HUES64 (cell line): ENCODE data around the gene TUT4.

Source experiments
- H3K27ac ChIP-seq: 2 replicates; pipeline ENCODE4 v1.7.0; 2013; ENCODE audit warnings: low read depth, low read length, inconsistent platforms
- H3K27me3 ChIP-seq: 2 replicates; pipeline ENCODE4 v1.6.1; 2013; ENCODE audit warnings: mild to moderate bottlenecking, low read length; ENCODE audit not compliant: insufficient read depth
- H3K36me3 ChIP-seq: 2 replicates; pipeline ENCODE4 v1.6.1; 2013; ENCODE audit warnings: mild to moderate bottlenecking, low read length; ENCODE audit not compliant: insufficient read depth
- H3K4me1 ChIP-seq: 2 replicates; pipeline ENCODE4 v1.6.1; 2013; ENCODE audit warnings: mild to moderate bottlenecking, low read length, moderate library complexity; ENCODE audit not compliant: insufficient read depth
- H3K4me3 ChIP-seq: 2 replicates; pipeline ENCODE4 v1.5.1; 2013; ENCODE audit warnings: mild to moderate bottlenecking, low read length, moderate library complexity
- H3K9ac ChIP-seq: 2 replicates; pipeline ENCODE4 v1.6.1; 2013; ENCODE audit warnings: mild to moderate bottlenecking, low read depth, low read length
- H3K9me3 ChIP-seq: 2 replicates; pipeline ENCODE4 v1.6.1; 2013; ENCODE audit warnings: low read depth, low read length; ENCODE audit not compliant: insufficient read depth
- WGBS: fragments of 150-250, 120-280 bp; methylation state at CpG from one replicate; pipeline ENCODE4 v1.1.7; 2013; ENCODE audit warnings: missing lambda C conversion rate; 5-methylcytosine and 5-hydroxymethylcytosine counted together

Gene TUT4

DNA sequence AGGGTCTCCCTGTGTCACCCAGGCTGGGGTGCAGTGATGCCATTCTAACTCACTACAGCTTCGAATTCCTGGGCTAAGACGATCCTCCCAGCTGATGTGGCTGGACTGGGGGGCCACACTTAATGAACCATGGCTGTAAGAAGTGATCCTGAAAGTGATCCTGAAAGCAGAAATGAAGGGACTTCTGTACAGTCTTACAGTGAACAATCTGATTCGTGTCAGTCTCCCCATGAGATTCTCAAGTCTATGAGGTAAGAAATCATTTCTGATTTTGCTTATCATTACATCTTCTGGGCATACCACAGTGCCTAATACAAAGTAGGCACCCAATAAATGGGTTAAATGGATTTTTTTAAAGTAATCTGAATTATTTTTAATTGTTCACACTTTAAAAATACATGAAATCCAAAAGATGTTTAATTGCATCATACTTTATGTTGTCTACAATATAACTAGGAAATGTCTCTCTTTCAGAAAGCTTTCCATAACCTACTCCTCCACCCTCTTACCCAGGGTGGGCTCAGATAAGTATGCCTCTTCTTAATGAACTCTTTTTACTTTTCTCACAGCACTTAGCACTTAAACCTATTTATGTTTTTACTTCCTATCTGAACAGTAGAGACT lies 21.5 kb downstream of the TUT4 start:
- 93% methylated on average over 3 of the region's 3 CpGs for WGBS
- H3K9ac ChIP-seq: no peak overlapping the region
- no peaks in the 10 kb centered on the region for H3K4me1 ChIP-seq
- no peak overlapping the region for H3K4me3 ChIP-seq
- H3K9me3 ChIP-seq: no peaks in the 10 kb centered on the region; the same call in 1 of the 2 replicates
- H3K36me3 ChIP-seq: no peaks in the 10 kb centered on the region
- no peaks in the 10 kb centered on the region for H3K27me3 ChIP-seq
- H3K27ac ChIP-seq: no peak overlapping the region

DNA sequence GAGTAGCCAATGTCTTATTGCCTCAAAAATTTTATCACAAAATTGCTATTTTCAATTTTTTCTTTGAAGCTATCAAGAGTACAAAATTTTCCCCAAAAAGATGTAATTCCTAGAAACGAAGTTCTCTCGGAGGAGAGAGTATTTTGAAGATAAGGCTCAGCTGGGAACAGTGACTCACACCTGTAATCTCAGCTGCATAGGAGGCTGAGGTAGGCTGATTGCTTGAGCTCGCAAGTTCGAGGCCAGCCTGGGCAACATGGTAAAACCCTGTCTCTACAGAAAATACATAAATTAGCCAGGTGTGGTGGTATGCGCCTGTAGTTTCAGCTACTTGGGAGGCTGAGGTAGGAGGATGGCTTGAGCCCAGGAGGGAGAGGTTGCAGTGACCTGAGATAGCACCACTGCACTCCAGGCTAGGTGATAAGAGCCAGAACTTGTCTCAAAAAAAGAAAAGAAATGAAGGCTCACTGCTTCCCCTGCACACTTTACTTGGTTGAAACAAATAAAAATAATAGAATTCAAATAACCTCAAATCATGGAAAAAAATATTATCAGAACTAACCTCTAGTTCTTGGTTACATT lies 22.2 kb downstream of the TUT4 start:
- Histone ChIP-seq H3K4me1 (no peaks in the 10 kb centered on the region), H3K4me3 (no peak overlapping the region), H3K27me3 (no peaks in the 10 kb centered on the region), H3K27ac (no peak overlapping the region), H3K36me3 (peaks cover 6% of the 10 kb centered on the region), H3K9ac (no peak overlapping the region), H3K9me3 (no peaks in the 10 kb centered on the region; the same call in 1 of the 2 replicates)
- WGBS: 90% methylated on average over 5 of the region's 5 CpGs

DNA sequence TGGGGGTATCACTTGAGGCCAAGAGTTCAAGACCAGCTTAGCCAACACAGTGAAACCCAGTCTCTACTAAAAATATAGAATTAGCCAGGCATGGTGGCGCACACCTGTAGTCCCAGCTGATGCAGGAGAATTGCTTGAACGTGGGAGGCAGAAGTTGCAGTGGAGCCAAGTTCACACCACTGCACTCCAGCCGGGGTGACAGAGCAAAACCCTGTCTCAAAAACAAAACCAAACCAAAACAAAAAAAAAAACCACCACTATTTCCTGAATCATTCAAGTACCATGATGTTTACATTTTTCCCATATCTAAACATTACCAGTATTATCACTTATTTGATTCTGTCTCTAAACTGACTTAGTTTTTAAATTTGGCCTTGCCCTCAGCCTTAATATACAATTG lies 29.5 kb downstream of the TUT4 start:
- peaks cover 4% of the 10 kb centered on the region; the same call in 1 of the 2 replicates for H3K4me1 ChIP-seq
- H3K4me3 ChIP-seq: no peak overlapping the region
- H3K27me3 ChIP-seq: no peaks in the 10 kb centered on the region
- H3K9ac ChIP-seq: no peak overlapping the region
- peaks cover 23% of the 10 kb centered on the region for H3K36me3 ChIP-seq
- 95% methylated on average over 3 of the region's 3 CpGs for WGBS
- H3K27ac ChIP-seq: no peak overlapping the region
- H3K9me3 ChIP-seq: no peaks in the 10 kb centered on the region

DNA sequence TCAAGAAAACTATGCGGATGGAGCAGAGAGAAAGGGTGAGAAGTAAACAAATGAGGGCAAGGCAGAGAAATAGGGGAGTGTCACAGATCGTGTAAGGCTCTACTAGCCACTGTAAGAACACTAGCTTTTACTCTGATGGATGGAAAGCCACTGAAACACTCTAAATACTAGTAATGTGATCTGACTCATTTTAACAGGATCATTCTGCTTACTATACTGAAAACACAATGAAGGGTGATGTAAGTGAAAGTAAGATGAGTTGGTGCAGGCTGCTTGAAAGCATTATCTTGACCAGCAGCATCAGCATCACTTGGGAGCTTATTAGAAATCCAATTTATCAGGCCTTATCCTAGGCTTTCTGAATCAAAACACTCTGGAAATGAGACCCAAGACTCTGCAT lies 32.7 kb downstream of the TUT4 start:
- 82% methylated on average over 2 of the region's 2 CpGs for WGBS
- no peak overlapping the region for H3K27ac ChIP-seq
- no peaks in the 10 kb centered on the region for H3K9me3 ChIP-seq
- H3K27me3 ChIP-seq: no peaks in the 10 kb centered on the region
- no peak overlapping the region for H3K4me3 ChIP-seq
- H3K36me3 ChIP-seq: peaks cover 22% of the 10 kb centered on the region
- H3K9ac ChIP-seq: no peak overlapping the region
- H3K4me1 ChIP-seq: peaks cover 4% of the 10 kb centered on the region; the same call in 1 of the 2 replicates

GRCh38 chr1:52518962-52519361 lies 33.9 kb downstream of the TUT4 start:
- no peaks in the 10 kb centered on the region for H3K27me3 ChIP-seq
- no peaks in the 10 kb centered on the region for H3K9me3 ChIP-seq
- H3K36me3 ChIP-seq: peaks cover 26% of the 10 kb centered on the region
- no peak overlapping the region for H3K27ac ChIP-seq
- peaks cover 4% of the 10 kb centered on the region; the same call in 1 of the 2 replicates for H3K4me1 ChIP-seq
- 100% methylated on average over 2 of the region's 2 CpGs for WGBS
- H3K9ac ChIP-seq: no peak overlapping the region
- H3K4me3 ChIP-seq: no peak overlapping the region

DNA sequence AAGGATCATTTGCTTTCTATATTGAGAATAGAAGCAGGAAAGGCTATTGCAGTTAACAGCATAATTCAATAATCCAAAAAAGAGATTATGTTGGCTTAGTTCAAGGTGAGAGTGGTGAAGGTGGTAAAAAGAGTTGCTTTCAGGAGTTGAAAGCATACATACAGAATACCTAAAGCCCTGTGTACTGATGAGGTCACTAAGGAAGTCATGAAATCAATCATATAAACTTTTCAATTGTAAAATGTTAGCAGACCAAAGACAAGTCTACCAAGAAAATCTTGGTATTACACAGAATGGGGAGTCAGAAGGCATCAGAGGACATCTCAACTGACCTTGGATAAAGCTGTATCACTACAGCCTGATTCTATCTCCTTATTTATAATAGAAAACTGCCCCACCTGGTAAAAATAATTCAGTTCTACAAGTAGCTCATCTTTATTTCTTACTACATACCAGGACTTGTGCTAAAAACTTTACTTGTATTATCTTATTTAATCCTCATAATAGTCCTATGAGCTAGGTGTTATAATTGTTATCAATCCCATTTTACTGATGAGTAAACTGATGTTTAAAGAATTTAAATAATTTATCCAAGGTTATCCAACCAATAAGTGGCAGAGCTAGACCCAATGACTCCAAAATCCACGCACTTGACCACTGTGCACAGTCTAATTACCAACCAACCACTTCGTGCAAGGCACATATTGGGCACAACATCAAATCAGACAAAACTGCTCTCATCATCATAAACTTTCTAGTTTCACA lies 40.9 kb downstream of the TUT4 start:
- no peak overlapping the region for H3K4me3 ChIP-seq
- no peaks in the 10 kb centered on the region for H3K9me3 ChIP-seq
- peaks cover 44% of the 10 kb centered on the region for H3K36me3 ChIP-seq
- H3K27ac ChIP-seq: no peak overlapping the region
- no peaks in the 10 kb centered on the region for H3K4me1 ChIP-seq
- H3K27me3 ChIP-seq: no peaks in the 10 kb centered on the region
- WGBS: 96% methylated on average over 2 of the region's 2 CpGs
- no peak overlapping the region for H3K9ac ChIP-seq

DNA sequence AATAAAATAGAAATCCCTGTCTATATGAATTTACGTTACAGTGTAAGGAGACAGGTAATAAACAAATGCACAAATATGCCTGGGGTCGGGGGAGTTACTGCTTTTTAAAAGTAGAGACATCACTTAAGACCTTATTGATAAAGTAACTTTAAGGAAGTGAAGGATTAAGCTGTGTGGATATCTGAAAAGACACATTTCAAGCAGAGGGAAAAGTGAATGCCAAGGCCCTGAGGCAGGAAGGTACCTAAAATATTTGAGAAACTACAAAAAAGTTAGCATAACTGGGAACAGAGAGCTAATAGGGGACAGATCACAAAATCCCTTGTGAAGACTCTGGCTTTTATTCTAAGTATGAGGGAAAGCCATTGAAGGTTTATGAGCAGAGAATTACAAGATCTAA lies 41.5 kb downstream of the TUT4 start:
- 96% methylated on average over 2 of the region's 2 CpGs for WGBS

DNA sequence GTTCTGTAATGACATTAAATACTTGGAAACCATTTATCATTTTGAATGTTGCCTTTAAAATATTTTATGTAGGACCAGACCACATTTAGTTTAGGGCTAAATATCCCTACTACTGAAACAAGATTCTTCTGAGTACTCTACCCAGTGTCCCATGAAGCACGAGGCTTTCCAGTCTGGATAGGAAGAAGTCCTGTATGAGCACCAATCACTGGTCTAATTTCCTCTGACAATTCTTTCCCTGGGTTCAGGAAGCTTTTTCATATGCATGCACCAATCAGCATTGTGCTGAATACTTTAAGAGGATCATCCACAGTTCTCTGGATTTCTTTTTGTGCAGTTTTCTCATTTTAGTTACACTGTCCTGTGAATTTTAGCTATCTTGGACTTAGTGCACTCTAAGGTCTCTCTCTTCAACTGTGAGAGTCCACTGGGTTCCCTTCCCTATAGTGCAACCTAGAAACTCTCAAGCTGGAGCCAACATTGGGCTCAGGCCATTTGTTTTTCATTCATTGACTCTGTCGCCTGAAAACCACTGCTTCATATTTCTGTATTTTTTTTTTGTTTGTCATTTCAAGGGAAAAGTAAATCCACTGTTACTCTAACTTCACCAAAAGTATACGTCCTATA lies 45.9 kb downstream of the TUT4 start:
- H3K36me3 ChIP-seq: peaks cover 25% of the 10 kb centered on the region
- WGBS: 83% methylated on average over 3 of the region's 3 CpGs

More for the DNA sequence above, 41.5 kb downstream of the TUT4 start:
- Histone ChIP-seq H3K27me3 (no peaks in the 10 kb centered on the region), H3K36me3 (peaks cover 47% of the 10 kb centered on the region), H3K9me3 (no peaks in the 10 kb centered on the region), H3K27ac (no peak overlapping the region), H3K4me1 (no peaks in the 10 kb centered on the region), H3K9ac (no peak overlapping the region), H3K4me3 (no peak overlapping the region)

DNA sequence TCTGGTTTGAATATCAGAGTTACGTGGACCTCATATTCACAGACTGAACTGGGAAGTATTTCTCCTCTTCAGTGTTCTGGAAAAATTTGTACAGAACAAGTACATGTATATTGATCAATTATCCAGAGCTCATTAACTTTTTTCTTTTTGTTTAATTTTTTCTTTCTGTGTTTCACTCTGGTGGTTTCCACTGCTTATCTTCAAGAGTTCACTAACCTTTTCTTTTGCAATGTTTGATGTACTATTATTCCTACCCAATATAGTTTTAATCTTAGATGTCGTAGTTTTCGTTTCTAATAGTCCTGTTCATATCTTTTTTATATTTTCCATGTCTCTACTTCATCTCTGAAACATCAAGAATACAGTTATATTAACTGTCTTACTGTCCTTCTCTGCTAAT lies 46.5 kb downstream of the TUT4 start:
- Histone ChIP-seq H3K27me3 (no peaks in the 10 kb centered on the region), H3K27ac (no peak overlapping the region), H3K36me3 (peaks cover 22% of the 10 kb centered on the region), H3K9me3 (no peaks in the 10 kb centered on the region), H3K4me1 (no peaks in the 10 kb centered on the region), H3K9ac (no peak overlapping the region), H3K4me3 (no peak overlapping the region)
- WGBS: 100% methylated on average over 3 of the region's 3 CpGs

More for the DNA sequence above, 45.9 kb downstream of the TUT4 start:
- Histone ChIP-seq H3K4me3 (no peak overlapping the region), H3K9ac (no peak overlapping the region), H3K9me3 (no peaks in the 10 kb centered on the region), H3K27me3 (no peaks in the 10 kb centered on the region), H3K27ac (no peak overlapping the region), H3K4me1 (no peaks in the 10 kb centered on the region)

DNA sequence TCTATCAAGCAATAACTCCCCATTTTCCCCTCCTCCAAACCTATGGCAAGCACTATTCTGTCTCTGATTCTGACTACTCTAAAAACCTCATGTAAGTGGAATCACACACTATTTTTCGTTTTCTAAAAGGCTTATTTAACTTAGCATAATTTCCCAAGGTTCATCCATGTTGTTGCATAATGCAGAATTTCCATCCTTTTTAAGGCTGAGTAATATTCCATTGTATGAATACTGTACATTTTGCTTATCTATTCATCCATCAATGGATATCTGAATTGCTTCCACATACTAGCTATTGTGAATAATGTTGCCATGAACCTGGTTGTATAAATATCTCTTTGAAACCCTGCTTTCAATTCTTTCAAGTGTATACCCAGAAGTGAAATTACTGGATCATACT lies 48.2 kb downstream of the TUT4 start:
- peaks cover 17% of the 10 kb centered on the region for H3K36me3 ChIP-seq
- H3K9ac ChIP-seq: no peak overlapping the region
- 91% methylated on average over 1 of the region's 1 CpG for WGBS
- H3K27me3 ChIP-seq: no peaks in the 10 kb centered on the region
- H3K4me1 ChIP-seq: no peaks in the 10 kb centered on the region
- no peak overlapping the region for H3K27ac ChIP-seq
- no peak overlapping the region for H3K4me3 ChIP-seq
- H3K9me3 ChIP-seq: no peaks in the 10 kb centered on the region

- H3K9ac ChIP-seq: no peak overlapping the region
- H3K9me3 ChIP-seq: no peaks in the 10 kb centered on the region
- H3K4me1 ChIP-seq: no peaks in the 10 kb centered on the region
- H3K27me3 ChIP-seq: no peaks in the 10 kb centered on the region
- H3K4me3 ChIP-seq: no peak overlapping the region
- H3K36me3 ChIP-seq: peaks cover 9% of the 10 kb centered on the region
- no peak overlapping the region for H3K27ac ChIP-seq
These were observed 49.2 kb downstream of the TUT4 start for GRCh38 chr1:52503706-52504105.
